LNCAP (cell line): Measurements from ENCODE around the gene MRAP2.

Experiments
- TF ChIP-seq, protein P1 (sequence below): fragments of 450-650 bp; IDR thresholded peaks from 2 replicates; pipeline ENCODE4 v1.5.1; 2017; ENCODE audit warnings: mild to moderate bottlenecking

The MRAP2 gene

DNA sequence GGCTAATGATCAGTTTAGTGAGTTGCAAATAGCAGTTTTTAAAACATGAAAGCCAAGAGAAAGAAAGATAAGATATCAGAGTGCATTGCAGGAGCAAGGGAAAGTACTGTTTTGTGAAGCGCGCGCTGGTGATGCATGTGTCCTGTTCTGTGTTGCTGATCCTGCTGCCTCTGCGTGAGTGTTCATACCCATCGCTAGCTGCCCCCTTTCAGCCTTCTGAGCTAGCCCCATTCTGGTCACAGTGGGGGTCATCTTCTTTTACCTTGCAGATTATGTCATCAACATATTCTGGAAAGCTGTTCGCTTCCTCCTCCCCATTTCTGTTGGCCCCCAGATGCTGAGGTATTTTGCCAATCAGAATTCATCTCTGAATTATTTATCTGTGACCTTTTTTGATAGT, 1.9 kb downstream of the MRAP2 start:
- TF ChIP-seq, protein P1, sequence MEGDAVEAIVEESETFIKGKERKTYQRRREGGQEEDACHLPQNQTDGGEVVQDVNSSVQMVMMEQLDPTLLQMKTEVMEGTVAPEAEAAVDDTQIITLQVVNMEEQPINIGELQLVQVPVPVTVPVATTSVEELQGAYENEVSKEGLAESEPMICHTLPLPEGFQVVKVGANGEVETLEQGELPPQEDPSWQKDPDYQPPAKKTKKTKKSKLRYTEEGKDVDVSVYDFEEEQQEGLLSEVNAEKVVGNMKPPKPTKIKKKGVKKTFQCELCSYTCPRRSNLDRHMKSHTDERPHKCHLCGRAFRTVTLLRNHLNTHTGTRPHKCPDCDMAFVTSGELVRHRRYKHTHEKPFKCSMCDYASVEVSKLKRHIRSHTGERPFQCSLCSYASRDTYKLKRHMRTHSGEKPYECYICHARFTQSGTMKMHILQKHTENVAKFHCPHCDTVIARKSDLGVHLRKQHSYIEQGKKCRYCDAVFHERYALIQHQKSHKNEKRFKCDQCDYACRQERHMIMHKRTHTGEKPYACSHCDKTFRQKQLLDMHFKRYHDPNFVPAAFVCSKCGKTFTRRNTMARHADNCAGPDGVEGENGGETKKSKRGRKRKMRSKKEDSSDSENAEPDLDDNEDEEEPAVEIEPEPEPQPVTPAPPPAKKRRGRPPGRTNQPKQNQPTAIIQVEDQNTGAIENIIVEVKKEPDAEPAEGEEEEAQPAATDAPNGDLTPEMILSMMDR = no peak

- TF ChIP-seq, protein P1 = no peak
These were observed 4.0 kb downstream of the MRAP2 start for GRCh38 chr6:84037425-84038089.

GRCh38 chr6:84042603-84043002, 9.0 kb downstream of the MRAP2 start:
- TF ChIP-seq, protein P1 = no peak

GRCh38 chr6:84043555-84043954, 10.0 kb downstream of the MRAP2 start:
- TF ChIP-seq, protein P1 = no peak

- TF ChIP-seq, protein P1 = no peak
These were observed 13.2 kb downstream of the MRAP2 start for GRCh38 chr6:84046755-84047154.

DNA sequence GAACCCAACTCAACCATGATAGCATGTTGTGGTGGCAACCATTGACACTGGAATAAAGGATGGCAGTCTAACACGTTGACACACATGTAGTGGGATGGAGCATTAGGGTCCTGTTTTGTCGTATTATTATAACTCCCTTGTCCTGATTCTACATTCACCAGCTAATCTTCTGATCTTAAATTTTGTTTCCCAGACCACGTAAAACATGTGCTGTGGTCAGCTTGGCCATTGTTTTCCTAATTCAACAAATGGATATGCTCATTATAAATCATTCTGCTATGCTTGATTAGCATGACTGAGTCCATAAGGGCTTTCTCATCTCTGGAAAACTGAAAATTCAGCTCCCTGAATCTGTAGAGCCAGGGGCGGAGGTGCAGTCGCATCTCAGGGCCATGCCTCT, 15.0 kb downstream of the MRAP2 start:
- TF ChIP-seq, protein P1 = no peak

DNA sequence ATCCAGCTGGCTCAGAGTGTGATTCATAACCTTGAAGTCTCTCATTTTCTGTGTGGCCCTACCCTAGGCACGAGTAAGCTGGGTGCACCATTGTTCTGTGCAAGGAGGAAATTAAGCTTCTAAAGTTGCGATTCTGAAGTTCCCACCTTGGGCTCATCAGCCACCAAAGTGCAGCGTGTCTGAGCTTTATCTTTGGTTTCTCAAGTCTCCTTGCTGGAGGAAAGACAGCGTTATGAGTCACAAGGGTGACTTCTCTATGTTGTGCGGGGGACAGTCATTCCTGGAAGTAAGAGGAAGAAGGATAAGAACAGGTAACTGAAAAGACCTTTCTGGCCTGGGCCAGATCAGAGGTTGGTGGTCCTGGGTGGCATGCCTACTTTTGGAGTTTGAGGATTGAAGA, 16.8 kb downstream of the MRAP2 start:
- TF ChIP-seq, protein P1 = no peak
